ENCODE data around the gene G0S2.

G0S2 gene, protein sequence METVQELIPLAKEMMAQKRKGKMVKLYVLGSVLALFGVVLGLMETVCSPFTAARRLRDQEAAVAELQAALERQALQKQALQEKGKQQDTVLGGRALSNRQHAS

DNA sequence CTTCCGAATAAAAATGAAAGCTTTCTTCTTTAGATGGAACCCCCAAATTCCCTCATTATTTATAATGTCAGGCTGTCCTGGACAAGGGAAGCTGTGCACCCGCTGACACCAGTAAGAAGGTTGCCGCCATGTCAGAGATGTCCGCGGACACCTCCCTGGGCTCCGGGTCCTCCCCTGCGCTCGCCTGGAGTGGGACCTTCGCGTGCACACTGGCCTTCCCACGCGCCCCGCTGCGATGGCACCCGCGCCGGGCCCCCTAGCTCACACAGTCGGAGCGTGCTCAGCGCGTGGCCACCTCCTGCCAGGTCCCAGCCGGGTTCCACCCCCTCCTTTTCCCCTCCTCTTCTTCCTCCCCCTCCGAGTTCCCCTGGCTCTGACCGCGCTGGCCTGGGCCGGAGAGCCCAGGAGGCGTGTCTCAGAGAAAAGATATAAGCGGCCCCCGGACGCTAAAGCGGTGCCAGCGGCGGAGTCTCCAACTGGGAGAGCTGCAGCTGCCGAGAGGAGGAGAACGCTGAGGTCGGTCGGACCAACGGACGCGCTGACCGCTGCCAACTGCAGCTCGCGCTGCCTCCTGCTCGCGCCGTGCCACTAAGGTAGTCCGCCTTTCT is at the start of gene G0S2:
Gene G0S2, plus strand, starts transcription at position 456 of the 608 bp plus-strand sequence. CDS start 273 bp downstream, outside the sequence.
- DNase-seq, result no peak

DNA sequence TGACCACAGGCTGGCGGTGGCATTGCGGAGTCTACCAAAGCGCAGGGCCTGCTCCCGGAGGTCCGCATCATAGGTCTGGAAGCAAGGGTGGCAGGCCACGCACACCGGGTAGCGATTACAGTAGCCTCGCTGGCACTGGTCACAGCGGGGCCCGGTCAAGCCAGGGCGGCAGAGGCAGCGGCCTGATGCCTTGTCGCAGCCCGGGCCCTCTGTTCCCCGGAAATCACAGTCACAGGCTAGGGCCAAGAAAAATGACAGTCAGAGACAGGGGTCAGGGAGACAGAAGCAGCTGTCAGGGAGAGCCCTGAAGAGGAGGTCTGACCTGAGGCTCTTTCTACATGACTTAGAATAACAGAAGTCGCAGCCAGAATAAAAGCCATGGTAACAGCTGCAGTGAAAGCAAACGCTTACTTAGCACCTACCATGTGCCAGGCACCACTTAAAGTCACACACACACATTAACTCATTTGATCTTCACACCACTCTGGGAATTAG is 49.4 kb upstream of the G0S2 start:
- no peak for DNase-seq

GRCh38 chr1:209626346-209627026 is 48.7 kb upstream of the G0S2 start:
- DNase-seq, result no peak

DNA sequence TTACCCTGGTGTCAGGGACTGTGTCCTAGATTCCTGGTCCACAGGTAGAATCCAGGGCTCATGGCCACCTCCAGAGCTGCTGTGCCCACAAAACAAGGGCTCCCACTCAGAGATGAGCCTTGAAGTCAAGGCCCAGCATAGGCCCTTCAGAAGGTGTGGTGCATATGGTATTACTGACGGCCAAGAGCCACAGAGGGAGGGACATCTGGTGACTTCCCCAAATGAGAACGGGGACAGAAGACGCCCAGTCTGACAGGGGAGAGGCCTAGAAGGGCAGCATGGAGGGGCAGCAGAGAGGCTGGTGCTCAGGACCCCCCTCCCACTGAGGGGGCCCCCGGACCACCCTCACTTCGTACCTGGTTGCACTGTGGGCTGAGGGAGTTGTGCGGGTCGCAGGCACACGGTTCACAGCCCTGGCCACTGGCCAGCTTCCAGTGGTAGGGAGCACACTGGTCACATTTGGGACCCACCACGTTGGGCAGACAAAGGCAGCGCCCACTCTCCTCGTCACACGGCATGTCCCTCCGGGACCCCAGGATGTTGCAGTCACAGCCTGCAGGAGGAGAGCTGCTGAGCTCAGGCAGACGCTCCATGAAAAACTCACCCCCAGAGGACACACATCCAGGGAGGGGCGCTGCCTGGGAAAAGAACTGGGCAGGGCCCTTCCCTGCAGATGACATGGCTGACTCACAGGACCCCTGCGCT is 48.0 kb upstream of the G0S2 start:
- DNase-seq, result no peak

DNA sequence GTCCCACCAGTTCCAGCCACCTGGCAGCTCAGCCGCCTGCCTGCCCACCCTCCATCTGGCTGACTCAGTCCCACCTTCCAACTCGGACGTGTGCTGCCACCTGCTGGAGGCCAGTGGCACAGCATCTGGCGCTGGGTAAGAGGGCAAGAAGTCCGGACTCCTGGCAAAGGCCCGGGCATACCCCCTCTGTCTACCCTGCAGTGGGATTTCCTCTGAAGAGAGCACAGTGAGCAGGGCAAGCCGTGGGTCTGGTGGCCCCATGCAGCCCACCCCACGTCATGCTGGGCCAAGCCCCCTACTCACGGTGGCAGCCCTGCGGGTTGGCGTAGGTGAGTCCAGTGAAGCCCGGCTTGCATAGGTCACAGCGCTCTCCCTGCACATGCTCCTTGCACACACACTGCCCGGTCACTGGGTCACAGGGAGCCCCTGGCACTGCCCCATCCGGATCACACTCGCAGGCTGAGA is 47.4 kb upstream of the G0S2 start:
- no peak for DNase-seq

DNA sequence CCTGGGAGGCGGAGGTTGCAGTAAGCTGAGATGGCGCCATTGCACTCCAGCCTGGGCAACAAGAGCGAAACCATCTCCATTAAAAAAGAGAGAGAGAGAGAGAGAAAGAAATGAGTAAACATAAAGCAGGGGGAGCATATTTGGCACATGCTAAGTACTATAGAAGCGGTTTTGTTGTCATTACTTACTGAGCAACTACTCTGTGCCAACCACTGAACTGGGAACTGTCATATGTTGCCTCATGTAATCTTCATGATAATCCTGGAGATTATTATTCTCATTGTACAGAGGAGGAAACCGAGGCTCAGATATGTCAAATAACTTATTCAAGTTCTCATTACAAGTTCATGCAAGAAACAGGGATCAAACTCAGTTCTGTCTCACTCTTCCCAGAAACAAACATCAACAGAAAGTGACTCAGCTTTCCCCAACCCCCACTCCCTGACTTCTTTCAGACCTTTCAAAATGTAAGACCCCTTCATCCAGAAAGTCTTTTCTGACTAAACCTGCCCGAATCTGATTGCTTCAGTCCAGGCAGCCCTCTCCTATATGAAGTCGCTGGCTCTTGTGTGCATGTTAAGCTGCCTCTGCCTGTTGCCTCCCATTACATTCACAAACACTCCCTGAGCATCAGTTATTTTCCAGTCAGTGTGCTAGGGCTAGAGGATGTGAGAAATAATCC is 46.5 kb upstream of the G0S2 start:
- DNase-seq, result no peak

DNA sequence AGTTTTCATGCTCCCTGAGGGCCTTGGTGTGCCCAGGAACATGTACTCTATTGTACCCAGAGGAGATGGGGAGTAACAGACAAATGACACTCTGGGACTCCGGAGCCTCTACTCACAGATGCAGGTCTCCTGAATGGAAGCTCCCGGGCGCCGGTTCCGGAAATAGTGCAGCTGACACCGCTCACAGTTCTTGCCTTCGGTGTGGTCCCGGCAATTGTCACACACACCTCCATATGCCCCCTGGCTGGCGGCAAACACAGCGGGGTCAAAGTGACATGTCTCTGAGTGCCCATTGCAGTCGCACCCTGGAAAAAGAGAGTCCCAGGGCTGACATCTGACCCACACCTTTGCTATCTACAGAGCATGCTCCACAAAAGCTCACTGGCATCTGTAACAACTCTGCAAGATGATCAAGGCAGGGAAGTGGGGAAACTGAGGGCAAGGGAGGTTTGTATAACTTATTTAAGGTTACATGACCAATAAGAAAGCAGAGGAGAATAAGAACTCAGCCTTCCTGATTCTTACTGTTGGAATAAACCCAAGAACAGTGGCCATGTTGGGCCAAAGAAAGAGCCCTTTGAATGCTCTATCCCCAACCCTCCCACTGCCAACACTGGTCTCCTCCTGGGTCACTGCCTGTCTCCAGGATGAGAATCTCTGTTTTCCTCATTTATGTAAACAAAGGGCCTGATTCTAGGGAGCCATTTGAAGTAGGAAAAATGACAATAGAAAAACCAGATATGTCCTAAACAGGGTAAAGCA is 45.4 kb upstream of the G0S2 start:
- DNase-seq, result no peak

- no peak for DNase-seq
Measured at GRCh38 chr1:209630383-209631225, 44.6 kb upstream of the G0S2 start.

- no peak for DNase-seq
Measured at GRCh38 chr1:209633335-209633997, 41.7 kb upstream of the G0S2 start.

- no peak for DNase-seq
Measured at GRCh38 chr1:209634005-209634737, 41.0 kb upstream of the G0S2 start.

GRCh38 chr1:209635850-209636249 is 39.4 kb upstream of the G0S2 start:
- no peak for DNase-seq

DNA sequence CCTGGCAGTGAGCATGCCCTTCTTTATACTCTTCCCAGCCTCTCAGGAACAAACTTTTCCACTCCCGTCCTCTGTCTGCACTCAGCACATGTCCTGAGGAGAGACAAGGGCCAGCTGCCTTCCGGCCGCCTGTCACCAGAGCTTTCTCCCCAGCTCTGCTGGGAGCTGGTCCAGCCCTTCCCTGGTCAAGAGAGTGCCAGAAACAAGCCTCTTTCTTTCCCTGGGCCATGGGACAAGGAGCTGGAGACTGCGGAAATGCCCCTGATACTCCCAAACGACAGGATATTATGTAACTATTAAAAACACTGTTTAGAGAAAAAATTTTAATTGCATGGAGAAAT is 33.4 kb upstream of the G0S2 start:
- no peak for DNase-seq

GRCh38 chr1:209642816-209643215 is 32.4 kb upstream of the G0S2 start:
- no peak for DNase-seq

- DNase-seq, result no peak
Measured at GRCh38 chr1:209643285-209644020, 31.8 kb upstream of the G0S2 start.

DNA sequence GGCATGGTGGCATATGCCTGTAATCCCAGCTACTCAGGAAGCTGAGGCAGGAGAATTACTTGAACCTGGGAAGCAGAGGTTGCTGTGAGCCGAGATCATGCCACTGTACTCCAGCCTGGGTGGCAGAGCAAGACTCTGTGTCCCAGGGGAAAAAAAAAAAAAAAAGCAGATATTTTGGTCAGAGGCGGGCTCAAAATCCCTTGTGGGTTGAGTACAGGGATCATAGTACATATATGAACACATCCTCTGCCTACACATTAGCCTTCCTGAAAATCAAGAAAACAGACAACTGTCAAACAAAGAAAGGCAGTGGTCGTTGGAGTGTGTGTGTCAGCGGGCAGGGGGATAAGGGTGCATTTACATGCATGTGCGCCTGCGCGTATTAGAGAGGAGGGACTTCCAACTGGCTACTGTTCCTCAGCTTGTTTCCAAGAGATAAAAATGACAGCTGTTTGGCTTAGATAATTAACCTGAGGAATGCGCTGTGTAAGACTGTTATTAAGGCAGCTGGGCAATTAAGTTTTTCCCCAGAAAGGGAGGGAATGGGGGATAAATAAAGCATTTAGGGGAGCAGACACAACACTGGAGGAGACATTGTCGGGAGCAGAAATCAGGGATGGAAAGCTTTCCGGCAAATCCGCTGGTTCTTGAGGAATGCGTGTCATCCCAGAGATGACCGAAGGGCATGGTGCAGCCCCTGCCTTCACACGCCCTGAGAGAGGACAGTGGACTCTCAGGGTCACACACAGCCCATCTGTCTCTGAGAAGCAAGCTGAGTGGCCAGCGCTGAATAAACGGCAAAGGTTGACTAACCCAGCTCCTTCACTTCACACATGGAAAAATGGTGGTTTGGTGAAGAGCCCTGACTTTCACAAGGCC is 29.4 kb upstream of the G0S2 start:
- DNase-seq, result no peak

DNA sequence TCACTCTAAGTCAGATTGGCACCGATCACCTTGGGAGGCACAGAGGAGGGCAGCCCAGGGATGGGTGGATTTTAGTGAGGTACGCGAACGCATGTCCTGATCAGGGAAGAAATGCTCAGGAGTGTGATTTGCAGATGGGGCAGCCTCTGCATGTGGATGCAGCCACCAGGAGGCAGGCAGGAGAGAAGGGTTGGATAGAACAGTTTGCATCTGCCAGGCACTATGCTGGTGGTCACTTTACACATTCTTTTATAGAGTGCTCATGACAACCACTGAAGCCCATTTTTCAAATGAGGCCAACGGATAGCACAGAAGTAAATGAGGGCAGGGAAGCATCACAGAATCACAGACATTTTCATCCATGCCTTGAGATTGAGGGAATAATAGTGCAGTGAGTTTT is 28.7 kb upstream of the G0S2 start:
- no peak for DNase-seq

- no peak for DNase-seq
Measured at GRCh38 chr1:209647156-209647555, 28.1 kb upstream of the G0S2 start.

DNA sequence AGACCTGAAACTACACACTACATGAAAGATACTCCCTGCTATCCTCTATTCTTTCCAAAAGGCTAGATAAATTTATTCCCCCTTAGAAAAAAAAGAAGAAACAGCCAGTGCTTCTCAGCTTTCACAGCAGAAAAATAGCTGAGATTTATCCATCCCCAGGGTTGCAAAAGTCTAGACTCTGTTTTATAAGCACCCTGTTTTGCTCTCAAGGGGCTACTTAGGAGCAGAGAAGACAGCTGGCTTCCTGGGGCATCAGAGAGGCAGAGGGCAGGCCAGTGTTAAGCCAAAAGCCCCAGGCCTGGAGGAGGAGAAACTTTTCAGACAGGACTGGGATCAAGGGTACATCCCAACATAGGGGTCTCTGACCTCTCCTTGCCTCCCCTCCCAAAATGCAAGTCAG is 26.9 kb upstream of the G0S2 start:
- DNase-seq, result no peak

All from NCI-H187 treated with DMSO at 0.1 percent for 48 hours (cell line).